ENCODE measurements around the gene PKN1.

- TF ChIP-seq, protein P1, sequence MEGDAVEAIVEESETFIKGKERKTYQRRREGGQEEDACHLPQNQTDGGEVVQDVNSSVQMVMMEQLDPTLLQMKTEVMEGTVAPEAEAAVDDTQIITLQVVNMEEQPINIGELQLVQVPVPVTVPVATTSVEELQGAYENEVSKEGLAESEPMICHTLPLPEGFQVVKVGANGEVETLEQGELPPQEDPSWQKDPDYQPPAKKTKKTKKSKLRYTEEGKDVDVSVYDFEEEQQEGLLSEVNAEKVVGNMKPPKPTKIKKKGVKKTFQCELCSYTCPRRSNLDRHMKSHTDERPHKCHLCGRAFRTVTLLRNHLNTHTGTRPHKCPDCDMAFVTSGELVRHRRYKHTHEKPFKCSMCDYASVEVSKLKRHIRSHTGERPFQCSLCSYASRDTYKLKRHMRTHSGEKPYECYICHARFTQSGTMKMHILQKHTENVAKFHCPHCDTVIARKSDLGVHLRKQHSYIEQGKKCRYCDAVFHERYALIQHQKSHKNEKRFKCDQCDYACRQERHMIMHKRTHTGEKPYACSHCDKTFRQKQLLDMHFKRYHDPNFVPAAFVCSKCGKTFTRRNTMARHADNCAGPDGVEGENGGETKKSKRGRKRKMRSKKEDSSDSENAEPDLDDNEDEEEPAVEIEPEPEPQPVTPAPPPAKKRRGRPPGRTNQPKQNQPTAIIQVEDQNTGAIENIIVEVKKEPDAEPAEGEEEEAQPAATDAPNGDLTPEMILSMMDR (conservative IDR thresholded peaks at IDR 0.05), result no peak
- no peak for TF ChIP-seq EZH2 (IDR thresholded peaks at IDR 0.05; ENCODE audit: low read depth)
These were observed 84.9 kb downstream of the PKN1 start, which contains the start of gene DNAJB1 for GRCh38 chr19:14517840-14518505.

All from PC-9 (cell line).